Hepatocyte (in vitro differentiated cells): ENCODE measurements around the gene FEM1A. TPM values are rescaled to one million over a fixed set of nuclear protein-coding genes. Genes with fewer than 3 reads are reported as not detected.

Experiments
- DNase-seq: peaks from one replicate; pipeline ENCODE4 v3.0.0-alpha.2; 2016; ENCODE audit warnings: low spot score
- H2AFZ ChIP-seq: fragments of 200-600 bp; sonication (generic); 2 replicates; pipeline ENCODE4 v1.6.0; 2016; ENCODE audit warnings: antibody characterized with exemption, mild to moderate bottlenecking
- H3K27ac ChIP-seq: fragments of 200-600 bp; sonication (generic); 2 replicates; pipeline ENCODE4 v1.5.1; 2016; ENCODE audit warnings: mild to moderate bottlenecking
- H3K27me3 ChIP-seq: fragments of 200-600 bp; sonication (generic); 2 replicates; pipeline ENCODE4 v1.6.1; 2016
- H3K36me3 ChIP-seq: fragments of 200-600 bp; sonication (generic); replicated peaks from 2 replicates; pipeline ENCODE4 v1.5.1; 2016; ENCODE audit warnings: low read depth; ENCODE audit not compliant: insufficient read depth
- H3K4me1 ChIP-seq: fragments of 200-600 bp; sonication (generic); 2 replicates; pipeline ENCODE4 v1.5.1; 2016; ENCODE audit warnings: mild to moderate bottlenecking, moderate library complexity; ENCODE audit not compliant: insufficient read depth
- H3K4me2 ChIP-seq: fragments of 200-600 bp; sonication (generic); 2 replicates; pipeline ENCODE4 v1.6.0; 2016
- H3K4me3 ChIP-seq: fragments of 200-600 bp; sonication (generic); 2 replicates; pipeline ENCODE4 v1.5.1; 2016; ENCODE audit warnings: mild to moderate bottlenecking
- H3K79me2 ChIP-seq: fragments of 200-600 bp; sonication (generic); 2 replicates; pipeline ENCODE4 v1.6.0; 2017; ENCODE audit warnings: mild to moderate bottlenecking
- H3K9me2 ChIP-seq: fragments of 200-600 bp; sonication (generic); replicated peaks from 2 replicates; pipeline ENCODE4 v1.6.0; 2017; ENCODE audit warnings: mild to moderate bottlenecking; ENCODE audit not compliant: insufficient read depth
- H3K9me3 ChIP-seq: fragments of 200-600 bp; sonication (generic); 2 replicates; pipeline ENCODE4 v1.5.1; 2016; ENCODE audit warnings: low read depth, mild to moderate bottlenecking
- H4K20me1 ChIP-seq: fragments of 200-600 bp; sonication (generic); 2 replicates; pipeline ENCODE4 v1.6.0; 2016; ENCODE audit warnings: mild to moderate bottlenecking; ENCODE audit not compliant: insufficient read depth, poor library complexity, severe bottlenecking
- CTCF ChIP-seq: fragments of 200-600 bp; sonication (generic); IDR thresholded peaks from 2 replicates; pipeline ENCODE4 v1.5.1; 2016; ENCODE audit warnings: antibody characterized with exemption, mild to moderate bottlenecking; ENCODE audit not compliant: poor library complexity
- EZH2 ChIP-seq: fragments of 200-600 bp; sonication (generic); IDR thresholded peaks from 2 replicates; pipeline ENCODE4 v1.6.1; 2016; ENCODE audit warnings: antibody characterized with exemption, mild to moderate bottlenecking, borderline replicate concordance
- EZH2phosphoT487 ChIP-seq: fragments of 200-600 bp; sonication (generic); IDR thresholded peaks from one replicate; pipeline ENCODE4 v1.6.1; 2018; ENCODE audit warnings: antibody characterized with exemption, mild to moderate bottlenecking, low read depth, moderate library complexity; ENCODE audit not compliant: unreplicated experiment, severe bottlenecking
- WGBS: methylation state at CpG from one replicate; pipeline ENCODE4 v1.1.6; 2016; ENCODE audit warnings: low lambda C conversion rate; ENCODE audit errors: missing lambda C conversion rate; 5-methylcytosine and 5-hydroxymethylcytosine counted together
- polyA plus RNA-seq: library from polyadenylated mRNA; unstranded; fragments of >200 nt; fragmentation: Nextera tagmentation; extraction: Ambion mirVana; gene quantifications from 2 replicates; pipeline ENCODE4 v1.2.1, GENCODE V29; 2016
- total RNA-seq: library from RNA; depleted of rRNA; stranded (reverse); fragments of >200 nt; gene quantifications from 2 replicates; pipeline ENCODE4 v1.2.3, GENCODE V29; 2014

The FEM1A gene
- total and polyA plus RNA-seq, 2 experiments from 2014 or later: 1.3 to 9.2 TPM

GRCh38 chr19:4773047-4773640 lies 18.4 kb upstream of the FEM1A start:
- 64% methylated on average over 9 of the region's 9 CpGs for WGBS
- Histone ChIP-seq H3K9me2 (no peaks in the 10 kb centered on the region), H2AFZ (no peak overlapping the region), H3K4me3 (no peak overlapping the region), H3K4me2 (no peak overlapping the region), H3K27me3 (no peaks in the 10 kb centered on the region), H3K4me1 (no peaks in the 10 kb centered on the region), H3K79me2 (no peaks in the 10 kb centered on the region), H3K36me3 (no peaks in the 10 kb centered on the region), H4K20me1 (no peaks in the 10 kb centered on the region), H3K9me3 (no peaks in the 10 kb centered on the region), H3K27ac (no peak overlapping the region)
- TF ChIP-seq CTCF (no peak), EZH2 (no peak), EZH2phosphoT487 (no peak)
- no peak for DNase-seq

GRCh38 chr19:4774136-4774535 lies 17.4 kb upstream of the FEM1A start:
- TF ChIP-seq CTCF (no peak), EZH2 (no peak), EZH2phosphoT487 (no peak)
- 70% methylated on average over 3 of the region's 3 CpGs for WGBS
- H3K9me3 ChIP-seq: no peaks in the 10 kb centered on the region

GRCh38 chr19:4775627-4776152 lies 15.8 kb upstream of the FEM1A start:
- Histone ChIP-seq H3K9me2 (no peaks in the 10 kb centered on the region), H3K79me2 (no peaks in the 10 kb centered on the region), H3K36me3 (no peaks in the 10 kb centered on the region), H3K9me3 (no peaks in the 10 kb centered on the region), H3K27ac (no peak overlapping the region), H2AFZ (no peak overlapping the region), H3K27me3 (no peaks in the 10 kb centered on the region), H3K4me2 (no peak overlapping the region), H3K4me1 (no peaks in the 10 kb centered on the region), H4K20me1 (no peaks in the 10 kb centered on the region), H3K4me3 (no peak overlapping the region)
- WGBS: 54% methylated on average over 5 of the region's 5 CpGs
- DNase-seq: no peak
- TF ChIP-seq CTCF (no peak), EZH2 (no peak), EZH2phosphoT487 (no peak)

More at GRCh38 chr19:4774136-4774535, 17.4 kb upstream of the FEM1A start:
- H3K27ac ChIP-seq: no peak overlapping the region
- H3K27me3 ChIP-seq: no peaks in the 10 kb centered on the region
- H3K9me2 ChIP-seq: no peaks in the 10 kb centered on the region
- no peaks in the 10 kb centered on the region for H4K20me1 ChIP-seq
- DNase-seq: no peak
- no peaks in the 10 kb centered on the region for H3K4me1 ChIP-seq
- no peak overlapping the region for H2AFZ ChIP-seq
- no peak overlapping the region for H3K4me2 ChIP-seq
- no peaks in the 10 kb centered on the region for H3K79me2 ChIP-seq
- H3K4me3 ChIP-seq: no peak overlapping the region
- H3K36me3 ChIP-seq: no peaks in the 10 kb centered on the region
